GM18520 (cell line): Measurements from ENCODE around the gene MGST3.
"Not testable (repeated sequence)": the region's sequence is repeated elsewhere in the genome, so short reads cannot be mapped to it uniquely, and the experiment has no call there.

Experiments used
- ATAC-seq: cut with Tn5 transposase; IDR thresholded peaks from one replicate; pipeline ENCODE4 v1.9.1; 2021; ENCODE audit not compliant: unreplicated experiment

Gene MGST3

GRCh38 chr1:165630629-165631341 lies at the start of gene MGST3:
Gene MGST3, plus strand, starts transcription at chr1:165631234. Its CDS starts 18,614 bp downstream, at chr1:165649848.
- ATAC-seq = peak; percentile 73

GRCh38 chr1:165581926-165582325 lies 49.1 kb upstream of the MGST3 start:
- no peak for ATAC-seq

GRCh38 chr1:165586398-165586797 lies 44.6 kb upstream of the MGST3 start:
- ATAC-seq = no peak

GRCh38 chr1:165591391-165591790 lies 39.6 kb upstream of the MGST3 start:
- not testable (repeated sequence) for ATAC-seq

GRCh38 chr1:165592945-165593823 lies 37.9 kb upstream of the MGST3 start:
- ATAC-seq = no peak

GRCh38 chr1:165595246-165595938 lies 35.6 kb upstream of the MGST3 start:
- no peak for ATAC-seq

- ATAC-seq = peak; percentile 94
Observed at GRCh38 chr1:165597883-165598675, 33.0 kb upstream of the MGST3 start.

- ATAC-seq = no peak
Observed at GRCh38 chr1:165598676-165599059, 32.4 kb upstream of the MGST3 start.

- no peak for ATAC-seq
Observed at GRCh38 chr1:165600793-165601192, 30.2 kb upstream of the MGST3 start.

- no peak for ATAC-seq
Observed at GRCh38 chr1:165603810-165604209, 27.2 kb upstream of the MGST3 start.

- ATAC-seq = no peak
Observed at GRCh38 chr1:165605246-165605645, 25.8 kb upstream of the MGST3 start.

GRCh38 chr1:165606676-165607075 lies 24.4 kb upstream of the MGST3 start:
- not testable (repeated sequence) for ATAC-seq

- no peak for ATAC-seq
Observed at GRCh38 chr1:165610866-165611265, 20.2 kb upstream of the MGST3 start.

- no peak for ATAC-seq
Observed at GRCh38 chr1:165612062-165612461, 19.0 kb upstream of the MGST3 start.

- no peak for ATAC-seq
Observed at GRCh38 chr1:165616054-165616612, 14.9 kb upstream of the MGST3 start.

GRCh38 chr1:165616987-165617546 lies 14.0 kb upstream of the MGST3 start:
- no peak for ATAC-seq

- ATAC-seq = no peak
Observed at GRCh38 chr1:165619647-165620151, 11.3 kb upstream of the MGST3 start.

GRCh38 chr1:165623624-165624023 lies 7.4 kb upstream of the MGST3 start:
- no peak for ATAC-seq

- no peak for ATAC-seq
Observed at GRCh38 chr1:165624441-165624840, 6.6 kb upstream of the MGST3 start.
